Neural progenitor cell (in vitro differentiated cells): ENCODE measurements around the gene FILIP1.

ENCODE experiments used
- CTCF ChIP-seq: fragments of 200-600 bp; sonication (generic); IDR thresholded peaks from 2 replicates; pipeline ENCODE4 v1.5.1; 2017; ENCODE audit warnings: antibody characterized with exemption, mild to moderate bottlenecking
- EZH2 ChIP-seq: fragments of 200-600 bp; sonication (generic); IDR thresholded peaks from 2 replicates; pipeline ENCODE4 v1.6.1; 2017; ENCODE audit warnings: antibody characterized with exemption, mild to moderate bottlenecking, moderate library complexity

- TF ChIP-seq CTCF (no peak), EZH2 (no peak)
Observed at GRCh38 chr6:75424618-75425548, 68.7 kb downstream of the FILIP1 start.
